ENCODE measurements around the gene FARS2.

Gene FARS2

DNA sequence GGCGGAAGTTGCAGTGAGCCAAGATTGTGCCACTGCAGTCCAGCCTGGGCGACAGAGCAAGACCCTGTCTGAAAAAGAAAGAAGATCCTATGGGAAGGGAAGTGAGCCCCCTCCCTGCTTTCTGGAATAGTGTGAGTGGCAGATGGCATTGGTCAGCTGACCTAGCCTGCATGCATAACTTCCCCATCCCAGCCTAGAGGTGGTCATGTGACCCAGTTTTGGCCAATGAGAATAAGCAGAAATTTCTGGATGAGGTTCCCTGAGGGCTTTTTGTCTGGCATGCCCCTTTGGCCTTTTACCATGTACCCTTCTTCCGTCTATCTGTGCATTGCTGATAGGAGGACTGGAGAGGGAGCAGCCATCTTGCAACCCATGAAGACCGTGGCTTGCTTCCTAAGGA lies 476.1 kb downstream of the FARS2 start:
- H3K27me3 ChIP-seq (ENCODE audit: insufficient read depth, low read length, poor library complexity), result no peaks in the 10 kb centered on the region
- no peak overlapping the region for H2BK5ac ChIP-seq (ENCODE audit: low read length)
- DNase-seq, result no peak
- no peak overlapping the region for H3K4ac ChIP-seq (ENCODE audit: low read depth, low read length)
- H3K9ac ChIP-seq (ENCODE audit: low read length), result no peak overlapping the region
- no peak overlapping the region for H3K23ac ChIP-seq (ENCODE audit: low read length)
- H2AK5ac ChIP-seq (ENCODE audit: low read length), result no peak overlapping the region
- H2BK120ac ChIP-seq (ENCODE audit: low read depth, low read length), result no peak overlapping the region
- H3K36me3 ChIP-seq (ENCODE audit: control insufficient read depth, insufficient read depth, low read length), result no peaks in the 10 kb centered on the region
- WGBS (ENCODE audit: extremely low coverage, insufficient coverage, low lambda C conversion rate), result no CpG with 5 or more reads among the region's 4 CpGs
- H3K4me1 ChIP-seq (ENCODE audit: control insufficient read depth, low read depth, low read length), result no peaks in the 10 kb centered on the region
- no peak overlapping the region for H3K18ac ChIP-seq (ENCODE audit: low read length)
- H3K79me2 ChIP-seq (ENCODE audit: control insufficient read depth, insufficient read depth, low read length), result no peaks in the 10 kb centered on the region
- no peak overlapping the region for H2BK15ac ChIP-seq (replicated peaks; ENCODE audit: low read depth)
- H3K79me1 ChIP-seq (ENCODE audit: low read length), result no peaks in the 10 kb centered on the region
- no peak overlapping the region for H3K27ac ChIP-seq (ENCODE audit: low read depth, low read length)
- no peak overlapping the region for H4K8ac ChIP-seq (ENCODE audit: low read depth, low read length)
- no peak overlapping the region for H3K4me2 ChIP-seq (ENCODE audit: low read length)
- H3K56ac ChIP-seq (ENCODE audit: low read length), result no peak overlapping the region
- no peak overlapping the region for H3K4me3 ChIP-seq (ENCODE audit: low read length)
- no peak overlapping the region for H4K5ac ChIP-seq (ENCODE audit: low read length)

- Histone ChIP-seq H3K9ac (ENCODE audit: low read length) (no peak overlapping the region), H2BK5ac (ENCODE audit: low read length) (no peak overlapping the region), H3K4ac (ENCODE audit: low read depth, low read length) (no peak overlapping the region), H3K79me2 (ENCODE audit: control insufficient read depth, insufficient read depth, low read length) (no peaks in the 10 kb centered on the region), H3K36me3 (ENCODE audit: control insufficient read depth, insufficient read depth, low read length) (no peaks in the 10 kb centered on the region), H3K79me1 (ENCODE audit: low read length) (no peaks in the 10 kb centered on the region), H3K27ac (ENCODE audit: low read depth, low read length) (no peak overlapping the region), H3K18ac (ENCODE audit: low read length) (no peak overlapping the region), H3K4me2 (ENCODE audit: low read length) (no peak overlapping the region), H4K8ac (ENCODE audit: low read depth, low read length) (no peak overlapping the region), H2AK5ac (ENCODE audit: low read length) (no peak overlapping the region), H3K4me3 (ENCODE audit: low read length) (no peak overlapping the region), H2BK120ac (ENCODE audit: low read depth, low read length) (no peak overlapping the region), H3K23ac (ENCODE audit: low read length) (no peak overlapping the region), H3K4me1 (ENCODE audit: control insufficient read depth, low read depth, low read length) (no peaks in the 10 kb centered on the region), H3K56ac (ENCODE audit: low read length) (no peak overlapping the region), H4K5ac (ENCODE audit: low read length) (no peak overlapping the region), H2BK15ac (replicated peaks; ENCODE audit: low read depth) (no peak overlapping the region), H3K27me3 (ENCODE audit: insufficient read depth, low read length, poor library complexity) (no peaks in the 10 kb centered on the region)
- no peak for DNase-seq
- no CpG with 5 or more reads among the region's 1 CpG for WGBS (ENCODE audit: extremely low coverage, insufficient coverage, low lambda C conversion rate)
Observed at GRCh38 chr6:5738211-5738610, 476.9 kb downstream of the FARS2 start.

- no CpG with 5 or more reads among the region's 5 CpGs for WGBS (ENCODE audit: extremely low coverage, insufficient coverage, low lambda C conversion rate)
- H3K27ac ChIP-seq (ENCODE audit: low read depth, low read length), result no peak overlapping the region
- H3K27me3 ChIP-seq (ENCODE audit: insufficient read depth, low read length, poor library complexity), result no peaks in the 10 kb centered on the region
- no peak overlapping the region for H2BK15ac ChIP-seq (replicated peaks; ENCODE audit: low read depth)
- no peak overlapping the region for H4K8ac ChIP-seq (ENCODE audit: low read depth, low read length)
- peaks cover 2% of the 10 kb centered on the region for H3K4me1 ChIP-seq (ENCODE audit: control insufficient read depth, low read depth, low read length)
- H2BK120ac ChIP-seq (ENCODE audit: low read depth, low read length), result no peak overlapping the region
- H3K36me3 ChIP-seq (ENCODE audit: control insufficient read depth, insufficient read depth, low read length), result no peaks in the 10 kb centered on the region
- no peak overlapping the region for H3K4ac ChIP-seq (ENCODE audit: low read depth, low read length)
- H3K18ac ChIP-seq (ENCODE audit: low read length), result no peak overlapping the region
- H4K5ac ChIP-seq (ENCODE audit: low read length), result no peak overlapping the region
- DNase-seq, result no peak
- H3K4me2 ChIP-seq (ENCODE audit: low read length), result no peak overlapping the region
- no peaks in the 10 kb centered on the region for H3K79me1 ChIP-seq (ENCODE audit: low read length)
- H3K56ac ChIP-seq (ENCODE audit: low read length), result no peak overlapping the region
- no peaks in the 10 kb centered on the region for H3K79me2 ChIP-seq (ENCODE audit: control insufficient read depth, insufficient read depth, low read length)
- H3K23ac ChIP-seq (ENCODE audit: low read length), result no peak overlapping the region
- no peak overlapping the region for H3K4me3 ChIP-seq (ENCODE audit: low read length)
- no peak overlapping the region for H3K9ac ChIP-seq (ENCODE audit: low read length)
- no peak overlapping the region for H2AK5ac ChIP-seq (ENCODE audit: low read length)
- no peak overlapping the region for H2BK5ac ChIP-seq (ENCODE audit: low read length)
Observed at GRCh38 chr6:5744497-5744896, 483.2 kb downstream of the FARS2 start.

DNA sequence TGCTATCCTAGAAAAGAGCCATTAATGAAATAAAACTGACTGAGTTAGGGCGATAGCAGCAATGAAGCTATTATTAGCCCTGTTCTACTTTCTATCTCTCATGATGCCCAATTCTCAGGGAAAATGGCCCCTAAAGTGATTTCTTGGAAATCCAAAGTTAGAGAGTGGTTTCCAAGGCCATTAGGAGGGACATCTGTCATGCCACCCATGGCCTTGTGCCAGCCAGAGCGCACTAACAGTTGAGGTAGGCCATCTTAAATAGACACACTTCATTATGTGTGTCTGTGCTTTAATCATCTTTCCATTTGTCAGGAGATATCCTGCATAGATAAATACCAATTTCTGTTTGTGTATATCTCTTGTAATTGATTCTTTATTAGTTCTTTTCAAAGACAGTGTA lies 483.8 kb downstream of the FARS2 start:
- Histone ChIP-seq H3K27me3 (ENCODE audit: insufficient read depth, low read length, poor library complexity) (no peaks in the 10 kb centered on the region), H3K4me1 (ENCODE audit: control insufficient read depth, low read depth, low read length) (peaks cover 2% of the 10 kb centered on the region), H2BK15ac (replicated peaks; ENCODE audit: low read depth) (no peak overlapping the region), H3K4me3 (ENCODE audit: low read length) (no peak overlapping the region), H2AK5ac (ENCODE audit: low read length) (no peak overlapping the region), H4K8ac (ENCODE audit: low read depth, low read length) (no peak overlapping the region), H2BK120ac (ENCODE audit: low read depth, low read length) (no peak overlapping the region), H2BK5ac (ENCODE audit: low read length) (no peak overlapping the region), H3K4me2 (ENCODE audit: low read length) (no peak overlapping the region), H3K23ac (ENCODE audit: low read length) (no peak overlapping the region), H3K79me2 (ENCODE audit: control insufficient read depth, insufficient read depth, low read length) (no peaks in the 10 kb centered on the region), H3K36me3 (ENCODE audit: control insufficient read depth, insufficient read depth, low read length) (no peaks in the 10 kb centered on the region), H3K18ac (ENCODE audit: low read length) (no peak overlapping the region), H3K4ac (ENCODE audit: low read depth, low read length) (no peak overlapping the region), H3K27ac (ENCODE audit: low read depth, low read length) (no peak overlapping the region), H4K5ac (ENCODE audit: low read length) (no peak overlapping the region), H3K9ac (ENCODE audit: low read length) (no peak overlapping the region), H3K56ac (ENCODE audit: low read length) (no peak overlapping the region), H3K79me1 (ENCODE audit: low read length) (no peaks in the 10 kb centered on the region)
- DNase-seq, result no peak
- WGBS (ENCODE audit: extremely low coverage, insufficient coverage, low lambda C conversion rate), result no CpG with 5 or more reads among the region's 2 CpGs

DNA sequence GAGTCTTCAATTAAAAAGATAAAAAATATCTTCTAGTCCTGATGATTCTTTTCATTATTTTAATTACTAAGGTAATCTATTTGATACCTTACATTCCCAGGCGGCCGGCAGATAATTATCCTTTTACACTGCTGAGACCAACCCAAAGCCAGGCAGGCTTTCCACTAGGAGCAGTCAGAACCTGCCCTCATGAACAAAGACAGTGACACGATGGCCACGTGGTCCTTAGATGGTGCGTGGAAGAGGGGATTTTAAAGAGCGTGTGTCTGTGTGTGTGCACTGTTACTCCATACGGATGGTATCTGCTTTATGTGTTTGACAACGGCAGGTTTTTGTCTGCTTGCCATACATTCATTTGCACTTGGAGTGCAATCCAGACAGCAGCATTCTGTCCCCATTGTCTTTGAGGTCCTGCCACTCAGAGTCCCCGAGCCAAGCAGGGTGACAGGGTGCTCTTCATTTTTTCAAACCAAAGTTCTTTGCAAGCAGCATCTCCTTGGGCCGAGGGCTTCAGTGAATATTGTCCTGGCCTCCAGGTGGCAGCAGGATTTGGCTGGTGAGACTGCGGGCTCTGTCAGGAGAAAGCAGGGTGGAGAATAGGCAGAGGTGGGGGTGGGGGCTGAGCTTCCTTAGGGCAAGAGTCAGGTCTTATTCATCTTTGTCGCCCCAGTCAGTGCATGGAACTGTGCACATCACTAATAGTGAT lies 484.9 kb downstream of the FARS2 start:
- H2BK15ac ChIP-seq (replicated peaks; ENCODE audit: low read depth), result no peak overlapping the region
- H3K27me3 ChIP-seq (ENCODE audit: insufficient read depth, low read length, poor library complexity), result no peaks in the 10 kb centered on the region
- no CpG with 5 or more reads among the region's 12 CpGs for WGBS (ENCODE audit: extremely low coverage, insufficient coverage, low lambda C conversion rate)
- no peak overlapping the region for H4K5ac ChIP-seq (ENCODE audit: low read length)
- no peak overlapping the region for H3K56ac ChIP-seq (ENCODE audit: low read length)
- H2BK120ac ChIP-seq (ENCODE audit: low read depth, low read length), result no peak overlapping the region
- H2BK5ac ChIP-seq (ENCODE audit: low read length), result no peak overlapping the region
- H3K4ac ChIP-seq (ENCODE audit: low read depth, low read length), result no peak overlapping the region
- H3K27ac ChIP-seq (ENCODE audit: low read depth, low read length), result no peak overlapping the region
- DNase-seq, result peak; percentile 75
- H3K9ac ChIP-seq (ENCODE audit: low read length), result no peak overlapping the region
- H3K79me1 ChIP-seq (ENCODE audit: low read length), result no peaks in the 10 kb centered on the region
- H4K8ac ChIP-seq (ENCODE audit: low read depth, low read length), result no peak overlapping the region
- H2AK5ac ChIP-seq (ENCODE audit: low read length), result no peak overlapping the region
- no peak overlapping the region for H3K4me2 ChIP-seq (ENCODE audit: low read length)
- no peak overlapping the region for H3K4me3 ChIP-seq (ENCODE audit: low read length)
- no peak overlapping the region for H3K23ac ChIP-seq (ENCODE audit: low read length)
- H3K4me1 ChIP-seq (ENCODE audit: control insufficient read depth, low read depth, low read length), result peaks cover 2% of the 10 kb centered on the region
- H3K36me3 ChIP-seq (ENCODE audit: control insufficient read depth, insufficient read depth, low read length), result no peaks in the 10 kb centered on the region
- H3K18ac ChIP-seq (ENCODE audit: low read length), result no peak overlapping the region
- H3K79me2 ChIP-seq (ENCODE audit: control insufficient read depth, insufficient read depth, low read length), result no peaks in the 10 kb centered on the region

DNA sequence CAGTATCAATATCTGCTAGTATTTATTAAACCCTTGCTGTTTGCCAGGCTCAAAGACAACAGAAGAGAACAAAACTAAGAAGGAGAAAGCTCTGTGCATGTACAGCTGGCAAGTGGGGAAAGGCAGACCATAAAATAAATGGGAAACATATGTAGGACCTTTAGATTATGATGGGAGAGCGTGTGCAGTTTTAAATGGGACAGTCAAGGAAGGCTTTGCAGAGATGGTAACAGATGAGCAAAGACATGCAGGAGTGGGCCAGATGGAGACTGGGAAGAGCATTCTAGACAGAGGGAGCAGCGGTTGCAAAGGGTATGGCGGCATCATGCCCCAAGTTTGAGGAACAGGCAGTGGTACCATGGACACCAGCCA lies 485.4 kb downstream of the FARS2 start:
- no peak overlapping the region for H3K4ac ChIP-seq (ENCODE audit: low read depth, low read length)
- no peak overlapping the region for H2BK5ac ChIP-seq (ENCODE audit: low read length)
- no peak overlapping the region for H3K27ac ChIP-seq (ENCODE audit: low read depth, low read length)

More for the DNA sequence above, 485.4 kb downstream of the FARS2 start:
- H3K23ac ChIP-seq (ENCODE audit: low read length), result no peak overlapping the region
- no peak overlapping the region for H2BK120ac ChIP-seq (ENCODE audit: low read depth, low read length)
- H3K56ac ChIP-seq (ENCODE audit: low read length), result no peak overlapping the region
- H3K79me1 ChIP-seq (ENCODE audit: low read length), result no peaks in the 10 kb centered on the region
- H3K36me3 ChIP-seq (ENCODE audit: control insufficient read depth, insufficient read depth, low read length), result no peaks in the 10 kb centered on the region
- no peak for DNase-seq
- peaks cover 6% of the 10 kb centered on the region for H3K4me1 ChIP-seq (ENCODE audit: control insufficient read depth, low read depth, low read length)
- WGBS (ENCODE audit: extremely low coverage, insufficient coverage, low lambda C conversion rate), result no CpG with 5 or more reads among the region's 3 CpGs
- no peak overlapping the region for H3K4me2 ChIP-seq (ENCODE audit: low read length)
- H3K27me3 ChIP-seq (ENCODE audit: insufficient read depth, low read length, poor library complexity), result no peaks in the 10 kb centered on the region
- no peaks in the 10 kb centered on the region for H3K79me2 ChIP-seq (ENCODE audit: control insufficient read depth, insufficient read depth, low read length)
- H3K18ac ChIP-seq (ENCODE audit: low read length), result no peak overlapping the region
- no peak overlapping the region for H3K9ac ChIP-seq (ENCODE audit: low read length)
- H2BK15ac ChIP-seq (replicated peaks; ENCODE audit: low read depth), result no peak overlapping the region
- no peak overlapping the region for H4K8ac ChIP-seq (ENCODE audit: low read depth, low read length)
- H4K5ac ChIP-seq (ENCODE audit: low read length), result no peak overlapping the region
- H3K4me3 ChIP-seq (ENCODE audit: low read length), result no peak overlapping the region
- H2AK5ac ChIP-seq (ENCODE audit: low read length), result no peak overlapping the region

All from mesendoderm (in vitro differentiated cells).